Skeletal muscle cell (primary cell): ENCODE data around the gene EEF1AKMT1.

ENCODE experiments used
- DNase-seq: peaks from one replicate; pipeline ENCODE4 v3.0.0-alpha.2; 2010; ENCODE audit warnings: low read depth
- H3K4me3 ChIP-seq: 2 replicates; pipeline ENCODE4 v1.5.1; 2011; ENCODE audit warnings: low read depth, mild to moderate bottlenecking, control low read depth, low read length, moderate library complexity

Gene EEF1AKMT1

DNA sequence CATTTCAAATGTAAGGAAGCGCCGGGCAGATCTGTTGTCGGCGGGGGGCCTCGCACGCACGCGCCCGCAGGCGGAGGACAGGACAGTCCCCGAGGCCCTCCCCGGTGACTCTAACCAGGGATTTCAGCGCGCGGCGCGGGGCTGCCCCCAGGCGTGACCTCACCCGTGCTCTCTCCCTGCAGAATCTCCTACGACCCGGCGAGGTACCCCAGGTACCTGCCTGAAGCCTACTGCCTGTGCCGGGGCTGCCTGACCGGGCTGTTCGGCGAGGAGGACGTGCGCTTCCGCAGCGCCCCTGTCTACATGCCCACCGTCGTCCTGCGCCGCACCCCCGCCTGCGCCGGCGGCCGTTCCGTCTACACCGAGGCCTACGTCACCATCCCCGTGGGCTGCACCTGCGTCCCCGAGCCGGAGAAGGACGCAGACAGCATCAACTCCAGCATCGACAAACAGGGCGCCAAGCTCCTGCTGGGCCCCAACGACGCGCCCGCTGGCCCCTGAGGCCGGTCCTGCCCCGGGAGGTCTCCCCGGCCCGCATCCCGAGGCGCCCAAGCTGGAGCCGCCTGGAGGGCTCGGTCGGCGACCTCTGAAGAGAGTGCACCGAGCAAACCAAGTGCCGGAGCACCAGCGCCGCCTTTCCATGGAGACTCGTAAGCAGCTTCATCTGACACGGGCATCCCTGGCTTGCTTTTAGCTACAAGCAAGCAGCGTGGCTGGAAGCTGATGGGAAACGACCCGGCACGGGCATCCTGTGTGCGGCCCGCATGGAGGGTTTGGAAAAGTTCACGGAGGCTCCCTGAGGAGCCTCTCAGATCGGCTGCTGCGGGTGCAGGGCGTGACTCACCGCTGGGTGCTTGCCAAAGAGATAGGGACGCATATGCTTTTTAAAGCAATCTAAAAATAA, 52.1 kb downstream of the EEF1AKMT1 start:
- DNase-seq = peak; percentile 27
- peak overlapping the region; percentile 36 for H3K4me3 ChIP-seq

- no peak overlapping the region for H3K4me3 ChIP-seq
- DNase-seq = no peak
Observed at GRCh38 chr13:20721058-20721453, 52.7 kb downstream of the EEF1AKMT1 start.

- DNase-seq = no peak
- no peak overlapping the region for H3K4me3 ChIP-seq
Observed at GRCh38 chr13:20720499-20720898, 53.3 kb downstream of the EEF1AKMT1 start.

- H3K4me3 ChIP-seq = no peak overlapping the region
- DNase-seq = no peak
Observed at GRCh38 chr13:20719783-20720182, 54.0 kb downstream of the EEF1AKMT1 start.

DNA sequence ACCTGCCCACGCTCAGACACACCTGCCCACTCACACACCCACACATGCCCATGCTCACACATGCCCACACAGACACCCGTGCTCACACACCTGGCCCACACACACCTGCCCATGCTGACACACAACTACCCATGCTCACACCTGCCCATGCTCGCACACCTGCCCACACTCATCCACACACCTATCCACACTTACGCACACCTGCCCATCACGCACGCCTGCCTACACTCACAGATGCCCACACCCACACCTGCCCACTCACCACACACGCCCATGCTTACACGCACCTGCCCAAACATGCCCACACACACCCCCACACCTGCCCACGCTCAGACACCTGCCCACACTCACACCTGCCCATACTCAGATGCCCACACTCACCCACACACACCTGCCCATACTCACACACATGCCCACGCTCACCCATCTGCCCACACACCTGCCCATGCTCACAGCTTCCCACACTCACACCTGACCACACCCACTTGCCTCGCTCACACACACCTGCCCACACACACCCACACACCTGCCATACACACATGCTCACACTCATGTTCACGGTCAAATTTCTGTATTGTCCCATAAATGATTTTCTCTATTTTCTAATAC, 54.7 kb downstream of the EEF1AKMT1 start:
- DNase-seq = no peak
- no peak overlapping the region for H3K4me3 ChIP-seq

DNA sequence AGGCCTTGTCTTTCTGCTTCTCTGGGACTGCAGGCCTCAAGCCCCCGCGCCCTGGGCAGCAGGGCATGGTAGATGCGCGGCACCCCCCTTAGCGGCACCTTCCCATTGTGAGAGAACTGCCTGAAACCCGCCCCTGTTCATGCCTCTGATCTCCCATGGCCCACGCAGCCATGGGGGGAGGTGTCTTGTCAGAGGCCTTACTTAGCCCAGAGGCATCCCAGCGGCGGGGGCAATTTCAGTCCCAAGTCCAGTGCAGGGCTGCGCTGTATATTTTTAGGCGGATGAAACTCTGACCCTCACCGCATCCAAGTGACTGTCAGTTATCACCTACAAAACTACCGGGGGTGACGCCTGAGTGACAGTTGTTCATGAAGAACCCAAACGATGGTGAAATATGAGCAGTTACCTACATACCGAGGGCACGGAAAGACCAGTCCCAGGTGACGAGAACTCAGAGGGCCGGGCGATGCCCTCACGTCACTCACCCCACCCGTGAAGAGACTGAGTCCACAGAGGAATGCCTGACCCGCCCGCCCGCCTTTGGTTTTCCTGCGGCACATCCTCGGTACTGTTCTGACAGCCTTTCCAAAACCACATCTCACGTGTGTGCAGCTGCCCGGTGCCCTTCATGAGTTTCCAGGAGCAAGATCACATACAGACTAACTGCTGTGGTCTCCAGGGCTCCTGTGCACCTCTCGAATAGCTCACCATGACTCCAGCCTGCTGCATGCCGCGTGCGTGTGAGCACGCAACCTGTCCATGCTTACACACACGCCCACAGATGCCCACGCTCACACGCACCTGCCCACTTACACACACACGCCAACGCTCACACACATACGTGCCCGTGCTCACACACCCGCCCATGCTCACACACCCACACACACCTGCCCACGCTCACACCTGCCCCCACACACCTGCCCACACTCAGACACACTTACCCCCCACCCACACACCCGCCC, 55.9 kb downstream of the EEF1AKMT1 start:
- no peak overlapping the region for H3K4me3 ChIP-seq
- no peak for DNase-seq

DNA sequence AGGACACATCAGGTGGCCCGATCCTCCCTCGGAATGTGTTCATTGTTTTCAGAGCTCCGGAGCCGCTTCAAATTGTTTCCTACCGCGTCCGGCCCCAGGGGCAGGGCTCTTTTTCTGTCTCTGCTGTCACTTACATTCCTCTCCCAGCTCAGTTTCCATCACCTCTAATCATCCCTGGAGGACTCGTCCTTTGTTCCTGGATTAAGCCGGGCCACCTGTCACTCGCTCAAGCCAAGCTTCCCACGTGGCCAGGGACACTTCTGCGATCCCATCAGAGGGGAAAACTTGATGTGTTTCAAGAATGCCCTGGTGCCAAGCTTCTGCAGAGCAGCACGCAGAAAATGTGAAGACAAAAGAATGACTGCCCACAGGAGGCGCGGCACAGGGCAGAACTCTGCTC, 56.8 kb downstream of the EEF1AKMT1 start:
- DNase-seq = no peak
- H3K4me3 ChIP-seq = no peak overlapping the region

GRCh38 chr13:20715330-20715712, 58.4 kb downstream of the EEF1AKMT1 start:
- DNase-seq = peak; percentile 30
- H3K4me3 ChIP-seq = peak overlapping the region; percentile 5

DNA sequence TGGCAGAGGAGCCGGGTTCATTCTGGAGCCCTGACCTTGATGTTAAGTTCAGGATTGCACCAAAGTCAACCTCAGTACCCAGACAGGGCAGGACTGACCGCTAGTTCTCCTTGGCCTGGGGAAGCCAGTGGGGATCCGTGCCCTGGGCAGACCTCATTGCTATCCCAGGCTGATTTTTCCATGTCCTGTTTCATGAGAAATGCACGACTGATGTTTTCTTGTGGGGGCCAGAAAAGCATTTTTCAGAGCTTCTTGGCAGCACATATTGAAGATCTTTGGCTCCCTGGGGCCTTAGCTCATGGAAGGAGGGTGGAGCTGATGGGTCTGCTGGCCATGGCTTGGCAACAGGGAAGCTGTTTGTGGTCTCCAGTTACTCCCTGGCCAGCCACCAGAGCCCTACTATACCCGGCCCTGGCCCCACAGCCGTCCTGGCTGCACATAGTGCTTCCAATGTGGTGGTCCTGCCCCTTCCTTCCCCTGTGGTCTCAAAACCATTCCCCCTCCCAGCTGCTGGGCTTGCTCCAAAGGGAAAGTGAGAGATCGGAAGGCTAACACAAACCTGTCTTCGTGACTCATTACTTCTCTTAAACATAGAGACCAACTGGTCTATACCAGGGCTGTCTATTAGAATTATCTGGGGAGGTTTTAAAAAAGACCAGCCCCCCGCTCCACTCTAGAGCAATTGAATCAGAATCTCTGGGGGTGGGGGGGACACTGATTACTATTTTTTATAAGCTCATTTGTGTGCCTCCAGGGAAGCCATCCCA, 59.0 kb downstream of the EEF1AKMT1 start:
- peak overlapping the region; percentile 5 for H3K4me3 ChIP-seq
- DNase-seq = peak; percentile 98

DNA sequence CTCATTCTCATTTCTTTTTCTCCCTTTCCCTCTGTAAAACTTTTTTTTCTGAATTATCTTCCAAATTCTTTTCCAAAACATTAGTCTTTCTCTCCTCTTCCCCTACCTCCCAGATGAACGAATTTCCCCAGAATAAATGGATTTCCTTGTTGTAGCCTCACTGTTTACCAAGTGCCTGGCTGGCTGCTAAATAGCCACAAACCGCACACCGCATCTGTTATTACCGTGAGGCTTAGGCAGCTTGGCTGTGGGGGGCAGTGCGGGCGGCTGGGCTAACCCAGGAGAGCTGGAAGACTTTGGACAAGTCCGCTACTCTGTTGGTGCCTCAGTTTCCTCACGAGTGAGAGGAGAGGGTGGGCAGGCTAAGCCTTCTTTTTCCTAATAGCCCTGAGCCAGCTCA, 59.6 kb downstream of the EEF1AKMT1 start:
- no peak overlapping the region for H3K4me3 ChIP-seq
- DNase-seq = no peak

DNA sequence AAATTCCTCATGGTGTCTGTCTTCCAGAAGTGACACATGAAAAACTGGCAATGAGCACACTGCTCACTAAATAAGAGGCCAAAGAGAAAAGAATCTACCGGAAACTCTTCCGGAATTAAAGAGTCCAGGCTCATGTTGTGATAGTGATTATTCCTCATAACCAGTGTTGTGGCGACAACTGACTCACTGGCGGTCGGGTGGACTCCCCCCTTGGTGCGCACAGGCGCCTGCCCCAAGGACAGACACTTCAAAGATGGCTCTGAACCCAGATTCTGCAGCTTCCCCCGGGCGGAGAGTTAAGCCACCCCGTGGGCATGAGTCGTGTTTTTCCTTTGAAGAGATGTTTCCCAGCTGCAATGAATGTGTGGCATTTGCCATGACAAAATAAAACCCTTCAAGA, 60.0 kb downstream of the EEF1AKMT1 start:
- H3K4me3 ChIP-seq = no peak overlapping the region
- DNase-seq = peak; percentile 21

DNA sequence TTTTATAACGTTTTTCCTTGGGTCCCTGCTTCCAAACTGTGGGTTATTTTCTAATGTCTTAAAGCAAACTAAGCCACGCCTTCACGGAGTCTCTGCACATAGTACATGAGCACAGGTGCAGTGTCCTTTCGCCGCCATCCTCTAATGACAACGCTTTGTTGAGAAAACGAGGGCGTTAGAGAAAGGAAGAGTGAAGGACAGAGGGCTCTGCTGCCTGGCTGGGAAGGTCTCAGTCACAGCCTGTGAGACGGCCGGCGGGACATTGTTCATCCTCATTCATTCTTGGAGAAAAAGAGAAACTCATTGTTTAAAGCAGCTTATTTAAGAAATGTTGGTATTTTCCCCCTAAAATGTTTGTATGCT, 60.8 kb downstream of the EEF1AKMT1 start:
- DNase-seq = no peak
- H3K4me3 ChIP-seq = peak overlapping the region; percentile 17

- H3K4me3 ChIP-seq = no peak overlapping the region
- DNase-seq = no peak
Observed at GRCh38 chr13:20711301-20712044, 62.3 kb downstream of the EEF1AKMT1 start.

- DNase-seq = no peak
- no peak overlapping the region for H3K4me3 ChIP-seq
Observed at GRCh38 chr13:20709782-20710181, 64.0 kb downstream of the EEF1AKMT1 start.

- no peak for DNase-seq
- no peak overlapping the region for H3K4me3 ChIP-seq
Observed at GRCh38 chr13:20709369-20709768, 64.4 kb downstream of the EEF1AKMT1 start.

GRCh38 chr13:20708216-20708615, 65.5 kb downstream of the EEF1AKMT1 start:
- DNase-seq = no peak
- H3K4me3 ChIP-seq = no peak overlapping the region

DNA sequence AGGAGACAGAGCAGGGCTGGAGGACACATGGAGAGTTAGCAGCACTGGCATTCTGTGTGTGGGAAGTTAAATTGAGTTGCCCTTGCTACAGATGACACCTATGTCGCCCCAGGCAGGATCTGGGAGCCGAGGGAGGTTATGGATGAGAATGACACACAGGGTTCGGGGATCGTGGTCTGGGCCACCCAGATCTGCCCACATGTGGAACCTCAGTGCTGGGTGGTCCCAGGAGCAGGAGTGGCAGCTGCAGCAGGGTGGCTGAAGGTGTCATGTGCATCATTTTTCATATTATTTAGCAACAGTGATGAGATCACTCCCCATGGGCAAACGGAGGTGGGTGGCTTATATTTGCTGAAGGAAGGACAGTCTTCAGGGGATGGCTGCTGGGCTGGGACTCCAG, 67.1 kb downstream of the EEF1AKMT1 start:
- no peak for DNase-seq
- no peak overlapping the region for H3K4me3 ChIP-seq

DNA sequence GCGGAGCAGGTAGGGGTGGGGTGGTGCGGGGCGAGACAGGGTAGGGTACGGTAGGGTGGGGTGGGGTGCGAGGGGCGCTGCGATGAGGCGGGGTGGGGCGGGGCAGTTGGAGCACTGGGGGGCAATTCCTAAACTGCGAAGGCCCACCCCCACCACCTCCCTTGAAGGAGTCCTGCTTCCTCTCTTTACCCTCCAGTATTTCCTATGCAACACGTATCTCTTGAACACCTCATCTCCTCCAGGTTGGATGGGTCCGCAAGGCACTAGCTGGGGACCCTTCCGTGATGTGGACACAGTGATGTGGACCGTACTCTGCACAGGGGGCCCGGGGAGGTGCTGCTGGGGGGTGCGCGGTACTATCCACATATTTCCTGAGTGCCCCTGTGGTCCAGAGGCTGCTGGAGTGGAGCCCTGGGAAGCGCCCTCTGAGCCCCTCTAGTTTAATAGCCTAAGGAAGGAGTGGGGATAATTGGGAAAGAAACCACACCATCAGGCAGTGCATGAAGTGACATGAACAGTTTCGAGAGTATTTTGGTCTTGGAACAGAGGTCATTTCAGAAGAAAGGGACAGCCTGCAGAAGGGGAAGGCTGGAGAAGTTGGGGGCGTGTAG, 69.2 kb downstream of the EEF1AKMT1 start:
- no peak for DNase-seq
- peak overlapping the region; percentile 22 for H3K4me3 ChIP-seq
